Liver (tissue), 3 donors: Measurements from ENCODE around the gene ZNF232.

ENCODE experiments used
- CTCF ChIP-seq: fragments of 150-350 bp; IDR thresholded peaks from 2 replicates; pipeline ENCODE4 v1.5.1; 2017; ENCODE audit warnings: improper control_type of control experiment, low read depth, low read length; ENCODE audit not compliant: missing input control
- GABPA ChIP-seq, 2 donors: IDR thresholded peaks in 1 of 2; conservative IDR thresholded peaks in 1 of 2; 2 replicates each; pipeline ENCODE4 v1.6.1; 2016; ENCODE audit warnings: antibody characterized with exemption in 2 of 2, mild to moderate bottlenecking in 1 of 2, moderate library complexity in 1 of 2
- TAF1 ChIP-seq: conservative IDR thresholded peaks from 2 replicates; pipeline ENCODE4 v1.6.1; 2016; ENCODE audit warnings: antibody characterized with exemption, mild to moderate bottlenecking
- YY1 ChIP-seq: IDR thresholded peaks from 2 replicates; pipeline ENCODE4 v1.6.1; 2016; ENCODE audit warnings: antibody characterized with exemption, mild to moderate bottlenecking
- donor health status: healthy.
- donor health status: healthy.

DNA sequence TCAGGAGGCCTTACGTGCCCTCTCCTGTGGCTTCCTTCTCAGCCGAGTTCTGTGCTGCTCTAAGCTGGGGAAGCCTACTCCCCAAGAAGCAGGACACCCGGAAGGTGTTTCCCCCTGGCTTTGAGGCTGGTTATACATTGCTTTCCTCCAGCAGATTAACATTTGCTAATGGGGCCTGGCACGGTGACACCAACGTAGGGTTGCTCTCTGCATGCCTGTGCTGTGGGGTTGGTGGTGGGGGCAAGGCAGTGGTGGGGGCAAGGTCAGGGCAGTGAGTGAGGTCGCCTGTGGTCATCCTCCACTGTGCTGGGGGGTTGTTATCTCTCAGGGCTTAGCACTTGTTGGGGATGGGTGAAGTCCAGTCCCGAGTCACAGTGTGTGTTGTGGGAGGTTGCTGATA is 8.4 kb upstream of the ZNF232 start:
- TF ChIP-seq CTCF (no peak), GABPA (IDR thresholded peaks at IDR 0.05 in 1 of 2, conservative IDR thresholded peaks at IDR 0.05 in 1 of 2) (no peak), YY1 (no peak), TAF1 (no peak)
